CD4-positive, alpha-beta T cell (primary cell): ENCODE measurements around the gene CMSS1. TPM values are rescaled to one million over a fixed set of nuclear protein-coding genes. Genes with fewer than 3 reads are reported as not detected.

ENCODE experiments used
- ATAC-seq: fragments of 200-7000 bp; cut with Tn5 transposase; one replicate; pipeline ENCODE4 v1.10.0; 2022; ENCODE audit warnings: mild to moderate bottlenecking; ENCODE audit not compliant: poor library complexity
- CTCF ChIA-PET: fragments of 350-600 bp; sonication (Branson Sonifier 250); formaldehyde crosslinking; loops from one replicate; lab custom pipeline; 2021; ENCODE audit warnings: antibody characterized with exemption, inconsistent platforms; lab: Charles Lee
- POLR2A ChIA-PET: fragments of 350-600 bp; sonication (Branson Sonifier 250); formaldehyde crosslinking; loops from one replicate; lab custom pipeline; 2021; ENCODE audit warnings: antibody characterized with exemption, inconsistent platforms; lab: Charles Lee
- DNase-seq, 14 experiments: peaks; one replicate each; pipeline ENCODE4 v3.0.0-alpha.2; 2013 to 2020; ENCODE audit warnings: mixed read lengths in 2 of 14
- H3K27ac ChIP-seq, 2 donors: one replicate each; pipeline versions ENCODE4 v1.5.1 to v1.7.0; 2013; ENCODE audit warnings: low read length in 2 of 2, low read depth in 1 of 2, mild to moderate bottlenecking in 1 of 2
- H3K27me3 ChIP-seq, 2 experiments: 1 replicate in 1 of 2; 2 replicates in 1 of 2; pipeline versions ENCODE4 v1.6.1 to v1.7.0; 2013; ENCODE audit warnings: low read length in 2 of 2, control low read depth in 1 of 2, mild to moderate bottlenecking in 1 of 2, moderate library complexity in 1 of 2; ENCODE audit not compliant: insufficient read depth in 2 of 2, control insufficient read depth in 1 of 2
- H3K36me3 ChIP-seq: one replicate; pipeline ENCODE4 v1.6.1; 2013; ENCODE audit warnings: low read length, control low read depth; ENCODE audit not compliant: insufficient read depth
- H3K4me1 ChIP-seq: one replicate; pipeline ENCODE4 v1.6.1; 2013; ENCODE audit warnings: low read length, control low read depth; ENCODE audit not compliant: insufficient read depth
- H3K4me3 ChIP-seq: one replicate; pipeline ENCODE4 v1.5.1; 2013; ENCODE audit warnings: mild to moderate bottlenecking, low read length, moderate library complexity
- H3K9me3 ChIP-seq, 2 experiments: 1 replicate in 1 of 2; 2 replicates in 1 of 2; pipeline versions ENCODE4 v1.6.1 to v1.7.0; 2013; ENCODE audit warnings: low read length in 2 of 2, mild to moderate bottlenecking in 2 of 2, control low read depth in 1 of 2, moderate library complexity in 1 of 2; ENCODE audit not compliant: control insufficient read depth in 1 of 2, insufficient read depth in 1 of 2
- H3K27ac Mint-ChIP-seq: one replicate; pipeline ENCODE4 v1.8.0; 2020; ENCODE audit warnings: mixed read lengths
- H3K27me3 Mint-ChIP-seq: one replicate; pipeline ENCODE4 v1.8.0; 2021; ENCODE audit warnings: mixed read lengths
- H3K36me3 Mint-ChIP-seq: one replicate; pipeline ENCODE4 v1.8.0; 2021; ENCODE audit warnings: low read depth, mixed read lengths
- H3K4me1 Mint-ChIP-seq: one replicate; pipeline ENCODE4 v1.8.0; 2021; ENCODE audit warnings: low read depth, mixed read lengths
- H3K4me3 Mint-ChIP-seq: one replicate; pipeline ENCODE4 v1.8.0; 2020; ENCODE audit warnings: mild to moderate bottlenecking, mixed read lengths
- H3K9me3 Mint-ChIP-seq: one replicate; pipeline ENCODE4 v1.8.0; 2020; ENCODE audit warnings: mixed read lengths
- intact Hi-C, 2 experiments: fragments of 100-400 bp; cut with DNase I in 1 of 2; cut with micrococcal nuclease in 1 of 2; formaldehyde crosslinking; loops; one replicate each; pipeline versions ENCODE4 v1.15.1 to v1.9.0; 2023 to 2025; cut with DNase I, micrococcal nuclease
- total RNA-seq, 174 experiments: library from RNA in 2 of 174; stranded (reverse) in 2 of 174; gene quantifications; one replicate each; pipeline ENCODE4 v1.2.3 and lab custom pipeline; 2021 to 2026
- TF ChIP-seq, protein P1 (sequence below): fragments of 200-600 bp; IDR thresholded peaks from one replicate; pipeline ENCODE4 v1.8.0; 2022; ENCODE audit warnings: antibody characterized with exemption, mild to moderate bottlenecking

CMSS1 gene
- total RNA-seq, 2 experiments from 2014 or later, result 12.2 TPM

DNA sequence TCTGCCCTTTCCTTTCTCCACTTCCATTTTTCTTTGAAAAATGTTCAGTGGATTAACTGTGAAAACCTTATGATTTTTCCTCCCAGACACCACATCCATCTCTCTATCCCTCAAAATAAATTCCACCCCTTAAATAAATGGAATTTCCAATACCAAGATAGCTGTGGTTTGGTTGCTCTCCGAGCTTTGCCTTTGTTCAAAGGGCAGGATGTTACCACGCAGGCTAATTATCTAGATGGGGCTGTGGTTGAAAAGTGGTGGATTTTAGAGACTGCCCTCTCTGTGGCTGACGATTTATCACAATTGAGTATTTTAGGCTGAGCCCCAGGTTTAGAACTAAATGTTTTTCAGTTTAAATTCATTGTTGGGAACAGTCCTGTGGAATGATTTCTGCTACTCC, 36.9 kb upstream of the CMSS1 start:
- no peak for ATAC-seq

DNA sequence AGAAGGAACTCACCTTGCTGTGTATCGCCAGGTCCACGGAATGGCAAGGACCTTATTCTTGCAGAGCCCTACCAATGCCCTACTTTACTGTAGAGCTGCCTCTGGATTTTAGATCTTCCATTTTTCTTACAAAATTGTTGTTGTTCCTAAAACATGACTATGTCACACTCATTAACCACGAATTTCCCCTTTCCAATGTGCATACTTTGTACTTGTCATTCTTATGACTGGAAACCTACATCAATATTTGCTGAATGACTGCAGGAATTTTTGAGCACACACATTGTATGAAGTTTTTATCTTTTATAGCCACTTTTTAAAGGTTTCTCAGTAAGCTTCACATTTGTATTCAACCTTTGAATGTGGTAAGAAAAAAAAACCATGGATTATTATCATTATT, 35.9 kb upstream of the CMSS1 start:
- H3K9me3 Mint-ChIP-seq, result no peaks in the 10 kb centered on the region
- H3K4me3 ChIP-seq, result no peak overlapping the region
- TF ChIP-seq, protein P1, sequence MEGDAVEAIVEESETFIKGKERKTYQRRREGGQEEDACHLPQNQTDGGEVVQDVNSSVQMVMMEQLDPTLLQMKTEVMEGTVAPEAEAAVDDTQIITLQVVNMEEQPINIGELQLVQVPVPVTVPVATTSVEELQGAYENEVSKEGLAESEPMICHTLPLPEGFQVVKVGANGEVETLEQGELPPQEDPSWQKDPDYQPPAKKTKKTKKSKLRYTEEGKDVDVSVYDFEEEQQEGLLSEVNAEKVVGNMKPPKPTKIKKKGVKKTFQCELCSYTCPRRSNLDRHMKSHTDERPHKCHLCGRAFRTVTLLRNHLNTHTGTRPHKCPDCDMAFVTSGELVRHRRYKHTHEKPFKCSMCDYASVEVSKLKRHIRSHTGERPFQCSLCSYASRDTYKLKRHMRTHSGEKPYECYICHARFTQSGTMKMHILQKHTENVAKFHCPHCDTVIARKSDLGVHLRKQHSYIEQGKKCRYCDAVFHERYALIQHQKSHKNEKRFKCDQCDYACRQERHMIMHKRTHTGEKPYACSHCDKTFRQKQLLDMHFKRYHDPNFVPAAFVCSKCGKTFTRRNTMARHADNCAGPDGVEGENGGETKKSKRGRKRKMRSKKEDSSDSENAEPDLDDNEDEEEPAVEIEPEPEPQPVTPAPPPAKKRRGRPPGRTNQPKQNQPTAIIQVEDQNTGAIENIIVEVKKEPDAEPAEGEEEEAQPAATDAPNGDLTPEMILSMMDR, result no peak
- peaks cover 5% of the 10 kb centered on the region for H3K4me1 Mint-ChIP-seq
- H3K27me3 Mint-ChIP-seq, result peaks cover 42% of the 10 kb centered on the region
- H3K4me3 Mint-ChIP-seq, result no peak overlapping the region
- no peaks in the 10 kb centered on the region for H3K36me3 ChIP-seq
- no peak overlapping the region for H3K27ac Mint-ChIP-seq
- no peaks in the 10 kb centered on the region for H3K27me3 ChIP-seq
- ATAC-seq (no peak), DNase-seq (no peak)
- intact Hi-C loops, result loop anchor here in 1 of 2 experiments (10.0 kb wide), 1 partner anchor 967 kb away; no protein-coding TSS in a partner anchor
- H3K9me3 ChIP-seq, result no peaks in the 10 kb centered on the region
- no peaks in the 10 kb centered on the region for H3K36me3 Mint-ChIP-seq
- ChIA-PET CTCF (no interaction called here), POLR2A (no interaction called here)
- no peaks in the 10 kb centered on the region for H3K4me1 ChIP-seq
- no peak overlapping the region for H3K27ac ChIP-seq

More for the DNA sequence above, 36.9 kb upstream of the CMSS1 start:
- H3K27me3 ChIP-seq, result no peaks in the 10 kb centered on the region
- POLR2A ChIA-PET, result no interaction called here
- Mint-ChIP-seq H3K27ac (no peak overlapping the region), H3K9me3 (no peaks in the 10 kb centered on the region), H3K4me1 (peaks cover 5% of the 10 kb centered on the region), H3K4me3 (no peak overlapping the region), H3K36me3 (no peaks in the 10 kb centered on the region), H3K27me3 (peaks cover 49% of the 10 kb centered on the region)
- no peak overlapping the region for H3K27ac ChIP-seq
- H3K9me3 ChIP-seq, result no peaks in the 10 kb centered on the region
- H3K36me3 ChIP-seq, result no peaks in the 10 kb centered on the region
- intact Hi-C loops, result loop anchor here in 1 of 2 experiments (10.0 kb wide), 1 partner anchor 966 kb away; no protein-coding TSS in a partner anchor
- no peak overlapping the region for H3K4me3 ChIP-seq
- DNase-seq, result no peak
- TF ChIP-seq, protein P1, result no peak
- no peaks in the 10 kb centered on the region for H3K4me1 ChIP-seq
- CTCF ChIA-PET, result no interaction called here

DNA sequence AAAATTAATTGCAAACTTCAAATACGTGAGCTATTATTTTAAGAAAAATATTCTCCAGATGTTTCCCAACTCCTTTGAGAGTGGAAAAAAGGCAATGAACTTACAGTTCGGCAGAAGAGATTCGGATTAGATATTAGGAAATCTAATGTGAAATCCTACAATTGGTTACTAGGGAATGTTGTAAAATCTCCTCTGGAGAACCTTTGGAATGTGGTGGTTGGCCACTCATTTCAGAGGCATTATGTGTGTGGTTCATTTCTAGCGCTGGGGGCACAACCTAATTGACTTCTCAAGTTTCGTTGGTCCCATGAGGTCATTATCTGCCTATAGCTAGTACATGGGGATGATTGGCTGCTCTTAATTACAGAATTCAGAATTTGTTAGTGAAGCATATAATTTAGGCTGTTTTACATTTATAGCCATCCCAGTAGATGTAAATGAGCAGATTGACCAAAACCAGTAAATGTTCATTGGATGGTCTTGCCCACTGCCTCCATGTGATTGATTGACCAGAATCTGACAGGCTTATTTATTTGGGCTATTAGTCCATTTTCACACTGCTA, 34.6 kb upstream of the CMSS1 start:
- no peak for ATAC-seq
- Mint-ChIP-seq H3K36me3 (no peaks in the 10 kb centered on the region), H3K4me1 (peaks cover 5% of the 10 kb centered on the region), H3K4me3 (no peak overlapping the region), H3K27me3 (peaks cover 30% of the 10 kb centered on the region), H3K9me3 (no peaks in the 10 kb centered on the region), H3K27ac (no peak overlapping the region)
- ChIA-PET POLR2A (interaction anchor here (0.6 kb wide), 1 partner anchor 9 kb away, joined by 3 read pairs; no protein-coding TSS in a partner anchor), CTCF (no interaction called here)
- H3K4me3 ChIP-seq, result no peak overlapping the region
- intact Hi-C loops, result loop anchor here in 1 of 2 experiments (10.0 kb wide), 1 partner anchor 968 kb away; no protein-coding TSS in a partner anchor
- no peaks in the 10 kb centered on the region for H3K4me1 ChIP-seq
- no peaks in the 10 kb centered on the region for H3K9me3 ChIP-seq
- no peak overlapping the region for H3K27ac ChIP-seq
- no peaks in the 10 kb centered on the region for H3K27me3 ChIP-seq
- TF ChIP-seq, protein P1, result no peak
- no peaks in the 10 kb centered on the region for H3K36me3 ChIP-seq
- no peak for DNase-seq
